IPS-NIHi11 (cell line): ENCODE results near the gene TTLL4.
A peak's percentile ranks its signal among the peaks of the same experiment; 100 is the strongest.

ENCODE experiments used
- DNase-seq: peaks from one replicate; pipeline ENCODE4 v3.0.0; 2012; ENCODE audit warnings: mixed read lengths, low spot score

The TTLL4 gene

GRCh38 chr2:218710687-218711549, at the start of gene TTLL4:
TTLL4 (plus strand) TSS chr2:218710835; CDS start chr2:218737677, 26,842 bp downstream.
- DNase-seq: peak; percentile 100

GRCh38 chr2:218662377-218662776, 48.3 kb upstream of the TTLL4 start:
- no peak for DNase-seq

- DNase-seq: no peak
These were observed 47.8 kb upstream of the TTLL4 start for GRCh38 chr2:218662827-218663226.

GRCh38 chr2:218663901-218664300, 46.7 kb upstream of the TTLL4 start:
- DNase-seq: no peak

GRCh38 chr2:218664653-218665052, 46.0 kb upstream of the TTLL4 start:
- no peak for DNase-seq

- DNase-seq: no peak
These were observed 39.5 kb upstream of the TTLL4 start for GRCh38 chr2:218671097-218671653.

- DNase-seq: peak; percentile 96
These were observed 38.7 kb upstream of the TTLL4 start, which contains the start of the genes RNF25 and STK36 for GRCh38 chr2:218671654-218672566. RNF25 (minus strand) TSS chr2:218672002; CDS start chr2:218671970, 32 bp downstream. STK36 (plus strand) TSS chr2:218672086; CDS start chr2:218672830, 744 bp downstream.

- no peak for DNase-seq
These were observed 31.5 kb upstream of the TTLL4 start for GRCh38 chr2:218679119-218679518.

GRCh38 chr2:218680061-218680460, 30.6 kb upstream of the TTLL4 start:
- DNase-seq: no peak

GRCh38 chr2:218687400-218688060, 23.1 kb upstream of the TTLL4 start:
- DNase-seq: peak; percentile 82

- DNase-seq: no peak
These were observed 19.4 kb upstream of the TTLL4 start for GRCh38 chr2:218691234-218691633.

- no peak for DNase-seq
These were observed 16.1 kb upstream of the TTLL4 start for GRCh38 chr2:218694405-218695145.

GRCh38 chr2:218698885-218699284, 11.8 kb upstream of the TTLL4 start:
- no peak for DNase-seq

- DNase-seq: no peak
These were observed 8.8 kb upstream of the TTLL4 start for GRCh38 chr2:218701806-218702205.

GRCh38 chr2:218703341-218703740, 7.3 kb upstream of the TTLL4 start:
- no peak for DNase-seq

GRCh38 chr2:218708086-218708485, 2.5 kb upstream of the TTLL4 start:
- no peak for DNase-seq

- no peak for DNase-seq
These were observed 727 bp upstream of the TTLL4 start for GRCh38 chr2:218709908-218710307.

- no peak for DNase-seq
These were observed 325 bp upstream of the TTLL4 start for GRCh38 chr2:218710334-218710686.

GRCh38 chr2:218711550-218711929, 905 bp downstream of the TTLL4 start:
- DNase-seq: no peak

- DNase-seq: no peak
These were observed 3.3 kb downstream of the TTLL4 start for GRCh38 chr2:218713922-218714321.

GRCh38 chr2:218716070-218716469, 5.4 kb downstream of the TTLL4 start:
- DNase-seq: no peak
